GM18520 (cell line): Measurements from ENCODE around the gene ZMIZ2.
"Not testable (repeated sequence)": the region's sequence is repeated elsewhere in the genome, so short reads cannot be mapped to it uniquely, and the experiment has no call there.

Experiments used
- ATAC-seq: cut with Tn5 transposase; IDR thresholded peaks from one replicate; pipeline ENCODE4 v1.9.1; 2021; ENCODE audit not compliant: unreplicated experiment

Gene ZMIZ2

DNA sequence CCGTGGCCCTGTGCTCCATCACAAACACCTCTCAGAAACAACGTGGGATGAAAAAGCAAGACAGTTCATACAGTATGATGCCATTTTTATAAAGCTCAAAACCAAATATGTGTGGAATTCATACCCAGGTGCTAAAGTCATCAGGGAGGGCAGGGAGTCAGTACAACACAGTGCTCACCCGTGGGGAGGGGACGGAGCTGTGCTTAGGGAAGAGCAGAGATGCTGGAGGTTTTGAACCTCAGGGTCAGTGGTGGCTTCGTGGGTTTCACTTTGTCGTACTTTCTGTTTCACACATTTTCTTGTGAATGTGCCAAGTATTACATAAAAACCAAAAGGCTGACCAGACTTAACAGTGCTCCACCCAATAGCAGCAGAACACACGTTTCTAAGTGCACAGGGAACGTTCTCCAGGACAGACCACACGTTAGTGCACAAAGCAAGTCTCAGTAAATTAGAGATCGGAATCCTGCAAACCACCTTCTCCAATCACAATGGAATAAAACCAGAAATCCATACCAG lies 21.2 kb downstream of the ZMIZ2 start:
- ATAC-seq, result peak; percentile 56

DNA sequence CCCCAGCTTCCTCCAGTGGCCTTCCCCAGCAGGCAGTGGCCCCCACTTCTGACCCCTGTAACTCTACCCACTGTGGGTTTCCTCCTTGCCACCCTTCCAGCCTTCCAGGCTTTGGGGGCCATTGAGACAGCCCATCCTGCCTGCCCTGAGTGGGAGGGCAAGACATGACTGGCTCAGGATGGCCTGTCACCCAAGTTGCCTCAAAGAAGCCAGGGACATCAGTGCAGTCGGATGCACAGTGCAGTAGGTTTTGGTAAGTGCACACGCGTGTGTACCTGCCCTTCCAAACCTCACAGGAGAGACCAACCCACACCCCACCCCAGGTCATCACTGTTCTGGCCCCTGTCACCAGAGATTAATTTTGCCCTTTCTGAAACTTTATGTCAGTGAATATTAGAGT lies 22.7 kb downstream of the ZMIZ2 start:
- no peak for ATAC-seq

DNA sequence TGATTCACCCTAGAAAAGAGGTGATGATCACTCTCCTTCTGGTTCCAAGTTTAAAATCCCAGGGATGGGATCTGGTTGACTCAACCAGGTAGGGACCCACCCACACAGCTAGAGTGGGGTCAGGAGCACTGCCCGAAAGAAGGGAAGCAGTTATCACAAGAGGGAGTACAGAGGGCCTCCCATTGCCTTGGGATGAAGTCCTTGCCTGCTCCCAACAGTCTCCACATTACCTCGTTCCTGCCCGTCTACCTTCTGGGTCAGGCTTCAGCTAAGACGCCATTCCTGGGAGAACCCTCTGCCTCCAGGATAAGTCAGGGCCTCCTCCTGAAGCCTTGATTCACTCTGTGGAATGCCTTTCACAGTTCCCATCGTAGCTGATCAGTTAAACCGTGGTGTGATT lies 23.8 kb downstream of the ZMIZ2 start:
- no peak for ATAC-seq

DNA sequence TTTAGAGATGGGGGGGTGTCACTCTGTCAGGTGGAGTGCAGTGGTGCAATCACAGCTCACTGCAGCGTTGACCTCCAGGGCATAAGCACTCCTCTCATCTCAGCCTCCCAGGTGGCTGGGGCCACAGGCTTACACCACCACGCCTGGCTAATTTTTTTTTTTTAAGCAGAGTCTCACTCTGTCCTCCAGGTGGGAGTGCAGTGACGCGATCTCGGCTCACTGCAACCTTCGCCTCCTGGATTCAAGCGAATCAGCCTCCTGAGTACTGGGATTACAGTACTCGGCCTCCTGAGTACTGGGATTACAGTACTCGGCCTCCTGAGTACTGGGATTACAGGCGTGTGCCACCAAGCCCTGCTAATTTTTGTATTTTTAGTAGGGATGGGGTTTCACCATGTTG lies 24.2 kb downstream of the ZMIZ2 start:
- ATAC-seq, result no peak

DNA sequence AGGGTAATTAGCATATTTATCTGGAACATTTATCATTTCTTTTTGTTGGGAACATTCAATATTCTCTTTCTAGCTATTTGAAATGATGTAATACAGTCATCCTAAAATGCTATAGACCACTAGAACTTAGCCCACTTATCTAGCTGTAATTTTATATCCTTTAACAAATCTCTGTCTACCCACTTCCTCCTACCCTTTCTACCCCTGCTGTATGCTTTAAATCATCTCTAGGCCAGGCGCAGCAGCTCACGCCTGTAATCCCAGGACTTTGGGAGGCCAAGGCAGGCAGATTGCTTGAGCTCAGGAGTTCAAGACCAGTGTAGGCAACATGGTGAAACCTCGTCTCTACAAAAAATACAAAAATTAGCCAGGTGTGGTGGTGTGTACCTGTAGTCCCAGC lies 25.8 kb downstream of the ZMIZ2 start:
- ATAC-seq, result not testable (repeated sequence)

DNA sequence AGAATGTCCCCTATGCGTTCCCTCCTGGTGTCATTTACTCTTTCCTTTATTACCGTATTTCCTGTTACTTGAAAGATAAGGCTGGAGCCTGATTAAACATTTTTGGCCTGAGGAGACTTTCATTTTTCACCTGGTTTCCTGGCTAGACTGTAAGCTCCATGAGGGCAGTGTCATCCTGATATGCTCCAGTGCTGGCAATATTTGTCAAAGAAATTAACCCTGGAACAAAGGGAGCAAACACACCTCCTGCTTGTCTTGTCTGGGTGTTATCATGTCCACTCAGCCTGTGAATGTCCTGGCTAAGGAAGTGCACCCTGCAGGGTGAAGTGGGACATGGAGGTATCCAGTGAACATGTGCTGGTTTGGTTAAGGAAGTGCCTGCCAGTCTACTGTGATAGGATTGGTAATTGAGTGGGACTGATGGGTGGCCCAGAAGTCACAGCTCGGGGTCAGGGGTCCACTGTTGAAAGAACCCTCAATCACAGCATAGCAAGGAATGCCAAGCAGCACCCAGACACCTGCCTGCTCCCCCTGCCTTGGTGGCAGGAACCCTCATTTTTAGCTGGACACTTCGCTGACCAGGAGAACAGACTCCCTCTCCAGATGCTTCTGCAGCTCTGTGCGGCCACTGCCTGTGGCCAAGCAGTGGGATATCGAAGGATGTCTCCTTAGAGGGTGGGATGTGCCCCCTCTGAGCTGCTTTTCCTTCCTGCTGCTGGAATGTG lies 26.9 kb downstream of the ZMIZ2 start:
- no peak for ATAC-seq

DNA sequence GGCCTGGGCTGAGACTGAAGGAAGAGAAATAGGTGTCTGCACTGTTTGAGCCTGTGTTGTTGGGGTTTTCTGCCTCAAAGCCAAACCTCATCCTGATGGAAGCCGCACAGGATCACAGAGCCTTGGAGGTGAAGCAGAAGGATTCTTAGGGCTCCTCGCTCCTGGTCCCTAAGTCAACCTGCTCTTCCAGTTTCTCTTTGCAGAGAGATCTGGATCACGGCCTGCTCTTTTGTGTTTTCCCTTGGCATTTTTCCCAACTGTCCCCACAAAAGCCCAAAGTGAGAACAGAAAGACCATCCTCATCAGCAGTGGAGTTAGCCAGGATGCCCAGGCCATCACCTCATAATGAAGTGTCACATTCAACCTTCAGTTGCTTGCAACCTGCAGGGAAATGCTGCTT lies 27.6 kb downstream of the ZMIZ2 start:
- ATAC-seq, result no peak

DNA sequence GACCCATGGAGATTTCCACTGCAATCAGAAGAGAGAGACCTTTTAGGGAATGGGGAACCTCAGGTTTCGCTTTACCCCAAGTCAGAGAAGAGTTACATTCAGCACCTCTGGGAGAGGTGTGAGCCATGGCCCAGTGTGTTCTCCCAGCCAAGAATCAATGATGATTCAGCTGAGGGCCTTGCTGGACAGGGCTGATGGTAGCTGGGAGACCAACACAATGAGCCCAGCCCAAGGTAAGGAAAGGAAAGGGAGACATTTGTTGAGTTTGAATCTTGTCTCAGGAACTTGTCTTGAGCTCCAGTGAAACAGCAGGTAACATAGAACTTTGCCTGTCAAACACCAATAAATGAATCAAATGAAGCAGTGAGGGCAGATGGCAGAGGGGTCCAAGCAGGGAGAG lies 33.8 kb downstream of the ZMIZ2 start:
- no peak for ATAC-seq

DNA sequence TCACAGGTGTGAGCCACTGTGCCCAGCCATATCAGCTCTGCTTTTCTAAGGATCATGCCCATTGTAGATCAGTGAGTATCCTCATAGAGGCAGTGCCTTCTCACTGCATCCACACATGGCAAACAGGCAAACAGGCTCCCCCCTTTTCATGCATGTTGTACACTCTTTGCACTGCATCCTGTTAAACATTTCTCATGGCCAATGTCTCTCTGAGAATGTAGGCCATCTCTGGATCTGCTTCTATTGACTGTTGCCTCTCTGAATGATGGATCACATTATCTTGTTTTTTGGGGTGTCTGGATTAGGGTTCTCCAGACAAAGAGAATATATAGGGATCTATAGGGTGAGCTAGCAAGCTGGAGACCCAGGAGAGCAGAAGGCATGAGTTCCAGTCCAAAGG lies 34.8 kb downstream of the ZMIZ2 start:
- ATAC-seq, result no peak

DNA sequence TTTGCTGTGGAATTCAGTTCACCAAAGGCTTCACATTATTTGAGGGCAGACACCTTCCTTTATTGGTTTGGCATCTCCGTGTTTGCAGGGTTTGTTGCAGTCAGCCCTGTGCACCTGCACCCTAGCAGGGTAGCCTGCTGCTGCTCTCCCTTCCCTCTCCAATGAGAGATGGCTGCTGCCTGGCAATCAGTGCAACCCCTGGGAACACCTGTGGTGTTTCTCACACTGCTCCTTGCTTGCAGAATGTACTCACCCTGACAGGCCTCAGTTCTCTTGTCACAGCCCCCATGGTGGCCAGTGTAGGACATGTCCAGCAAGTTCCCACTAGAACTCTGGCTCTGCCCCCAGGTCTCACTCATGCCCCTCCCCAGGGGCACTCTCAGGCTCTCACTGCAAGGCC lies 35.7 kb downstream of the ZMIZ2 start:
- ATAC-seq, result no peak

DNA sequence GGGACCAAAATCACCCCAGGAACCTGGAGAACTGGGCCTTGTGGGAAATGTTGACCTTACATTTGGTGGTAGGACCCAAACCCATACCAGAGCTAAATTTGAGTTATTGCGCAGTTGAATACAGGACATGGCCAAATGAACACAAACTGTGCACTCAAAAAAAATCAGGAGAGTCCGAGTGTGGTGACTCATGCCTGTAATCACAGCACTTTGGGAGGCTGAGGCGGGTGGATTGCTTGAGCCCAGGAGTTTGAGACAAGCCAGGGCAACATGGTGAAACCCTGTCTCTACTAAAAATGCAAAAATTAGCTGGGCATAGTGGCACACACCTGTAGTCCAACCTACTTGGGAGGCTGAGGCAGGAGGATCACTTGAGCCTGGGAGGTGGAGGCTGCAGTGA lies 36.6 kb downstream of the ZMIZ2 start:
- ATAC-seq, result not testable (repeated sequence)

DNA sequence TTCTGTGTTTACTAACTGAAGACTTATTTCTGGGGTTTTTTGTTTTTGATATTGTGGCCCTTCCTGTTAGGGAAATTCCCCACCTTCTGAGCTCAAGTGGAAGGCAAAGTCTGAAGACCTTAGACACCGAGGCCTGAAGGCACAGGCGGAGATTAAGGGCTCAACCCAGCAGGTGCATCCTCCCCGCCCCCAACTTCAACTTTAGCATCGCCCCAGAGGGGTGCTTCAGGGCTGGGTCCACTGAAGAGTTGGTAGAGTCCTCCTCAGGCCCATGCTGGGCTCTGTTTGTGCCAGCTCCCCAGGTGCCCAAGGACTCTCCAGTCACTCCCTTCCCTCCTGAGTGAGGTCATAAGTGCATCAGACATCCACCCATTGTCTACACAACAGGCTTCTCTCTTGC lies 38.4 kb downstream of the ZMIZ2 start:
- no peak for ATAC-seq

DNA sequence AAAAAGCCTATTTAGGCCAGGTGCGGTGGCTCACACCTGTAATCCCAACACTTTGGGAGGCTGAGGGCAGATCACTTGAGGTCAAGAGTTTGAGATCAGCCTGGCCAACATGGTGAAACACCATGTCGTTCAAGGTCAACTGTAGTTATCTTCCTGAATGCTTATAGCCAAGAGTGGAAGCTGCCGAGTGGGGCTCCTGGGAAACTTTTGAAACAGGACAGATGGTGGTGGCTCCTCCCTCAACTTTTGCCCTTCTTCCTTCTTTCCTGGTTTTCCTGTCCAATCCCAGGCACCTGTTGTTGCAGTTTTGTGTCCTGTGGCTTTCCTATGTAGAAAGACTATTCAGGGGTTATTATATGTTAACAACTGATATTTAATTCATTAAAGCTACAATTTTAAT lies 39.1 kb downstream of the ZMIZ2 start:
- ATAC-seq, result no peak

DNA sequence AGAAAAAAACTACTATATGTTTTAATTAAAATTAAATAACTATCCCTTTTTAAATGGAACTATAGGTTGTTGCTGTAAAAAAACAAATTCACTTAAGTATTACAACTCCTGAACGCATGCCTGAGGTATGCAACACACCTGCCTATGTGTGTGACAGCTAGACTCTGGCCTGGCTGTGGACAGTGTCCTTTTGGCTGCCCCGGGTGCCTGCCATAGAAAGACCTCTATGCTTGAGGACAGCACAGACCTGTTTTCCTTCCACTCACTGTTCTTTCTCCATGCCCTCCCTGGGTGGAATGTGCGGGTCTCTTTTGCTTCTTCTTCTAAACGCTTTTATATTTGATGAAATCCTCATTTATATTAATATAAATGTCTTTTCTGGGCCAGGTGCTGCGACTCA lies 41.3 kb downstream of the ZMIZ2 start:
- ATAC-seq, result no peak

DNA sequence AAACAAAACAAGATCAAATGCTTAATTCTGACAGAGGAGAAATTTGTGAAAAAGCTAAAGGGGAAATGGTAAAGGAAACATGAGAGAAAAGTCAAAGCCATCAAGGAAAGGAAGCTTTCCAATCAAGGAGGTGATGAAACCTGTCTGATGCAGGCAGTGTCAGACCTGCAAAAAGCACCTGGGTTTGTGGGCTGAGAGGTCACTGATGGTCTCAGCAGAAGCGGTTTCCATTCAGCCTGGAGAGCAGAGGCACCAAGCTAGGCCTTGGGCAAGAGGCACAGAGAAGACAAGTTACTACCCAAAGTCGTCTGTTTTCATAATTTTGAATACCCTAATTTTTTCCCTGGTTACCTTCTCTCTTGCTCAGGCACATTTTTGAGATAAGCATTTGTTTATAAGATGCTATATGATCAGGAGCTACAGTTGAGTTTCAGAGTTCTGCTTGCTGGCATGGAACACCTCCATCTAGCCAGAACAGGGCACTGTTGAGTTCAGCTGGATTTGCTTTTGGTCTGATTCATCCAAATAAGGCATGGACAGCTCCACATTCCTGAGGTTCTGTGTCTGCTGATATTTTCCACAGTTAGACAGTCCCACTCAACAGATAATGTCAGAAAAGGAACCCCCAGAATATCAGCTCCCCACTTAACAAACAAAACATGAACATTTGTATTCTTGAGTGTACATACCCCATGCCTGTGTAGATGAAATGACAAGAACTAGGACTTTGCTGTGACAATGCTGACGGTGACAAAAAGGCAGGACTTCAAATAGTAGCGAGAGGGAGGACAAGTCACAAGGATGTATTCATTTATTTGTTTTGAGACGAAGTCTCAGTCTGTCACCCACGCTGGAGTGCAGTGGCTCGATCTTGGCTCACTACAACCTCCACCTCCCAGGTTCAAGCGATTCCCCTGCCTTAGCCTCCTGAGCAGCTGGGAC lies 42.9 kb downstream of the ZMIZ2 start:
- no peak for ATAC-seq

DNA sequence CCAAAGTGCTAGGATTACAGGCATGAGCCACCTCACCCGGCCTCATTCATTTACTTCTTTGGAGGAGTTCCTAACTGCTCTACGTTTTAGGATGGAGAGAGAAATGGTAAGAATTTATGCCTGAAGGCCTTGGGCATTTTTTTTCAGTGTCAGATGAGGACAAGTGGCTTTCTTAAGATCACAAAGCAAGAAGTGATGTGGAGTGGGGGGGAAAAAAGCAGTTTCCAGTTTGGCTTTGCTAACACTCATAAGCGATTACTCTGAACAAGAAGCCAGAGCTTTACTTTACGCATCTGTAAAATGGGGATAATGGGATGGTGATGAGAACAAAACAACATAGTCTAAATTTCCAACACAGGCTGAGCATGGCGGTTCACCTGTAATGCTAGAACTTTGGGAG lies 45.3 kb downstream of the ZMIZ2 start:
- no peak for ATAC-seq

DNA sequence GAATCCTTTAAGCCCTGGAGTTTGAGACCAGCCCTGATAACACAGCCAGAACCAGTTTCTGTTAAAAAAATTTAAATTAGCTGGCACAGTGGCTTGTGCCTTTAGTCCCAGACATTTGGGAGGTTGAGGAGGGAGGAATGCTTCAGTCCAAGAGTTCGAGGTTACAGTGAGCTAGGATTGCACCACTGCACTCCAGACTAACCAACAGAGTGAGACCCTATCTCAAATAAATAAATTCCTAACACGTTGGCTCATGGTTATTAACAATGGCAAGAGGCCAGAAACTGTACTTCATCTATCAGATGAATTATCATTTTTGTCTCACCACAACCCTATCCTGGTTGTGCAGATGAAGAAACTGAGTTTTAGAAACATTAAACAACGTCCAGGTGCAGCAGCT lies 45.7 kb downstream of the ZMIZ2 start:
- ATAC-seq, result no peak

DNA sequence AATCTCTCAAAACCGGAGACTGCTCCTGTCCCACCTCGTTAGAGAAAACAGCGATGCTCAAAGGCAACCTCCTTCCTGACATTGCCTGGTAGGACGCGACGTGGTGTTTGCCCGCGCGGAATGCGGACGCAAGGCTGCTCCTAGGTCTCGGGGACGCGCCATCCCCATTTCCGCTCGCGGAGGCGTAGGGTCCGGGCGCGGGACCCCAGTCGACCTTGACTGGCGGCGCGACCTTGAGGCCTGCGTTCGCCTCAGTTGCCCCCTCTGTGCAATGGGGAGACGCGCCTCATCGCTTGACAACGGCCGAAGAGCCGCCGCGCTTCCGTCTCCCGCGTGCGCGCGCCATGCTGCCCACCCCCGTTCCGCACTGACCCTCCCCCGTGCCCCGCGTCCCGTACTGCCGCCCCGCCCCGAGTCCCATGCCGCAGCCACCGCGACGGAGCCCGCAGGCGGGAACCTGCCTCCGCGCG lies 47.4 kb downstream of the ZMIZ2 start:
- no peak for ATAC-seq

DNA sequence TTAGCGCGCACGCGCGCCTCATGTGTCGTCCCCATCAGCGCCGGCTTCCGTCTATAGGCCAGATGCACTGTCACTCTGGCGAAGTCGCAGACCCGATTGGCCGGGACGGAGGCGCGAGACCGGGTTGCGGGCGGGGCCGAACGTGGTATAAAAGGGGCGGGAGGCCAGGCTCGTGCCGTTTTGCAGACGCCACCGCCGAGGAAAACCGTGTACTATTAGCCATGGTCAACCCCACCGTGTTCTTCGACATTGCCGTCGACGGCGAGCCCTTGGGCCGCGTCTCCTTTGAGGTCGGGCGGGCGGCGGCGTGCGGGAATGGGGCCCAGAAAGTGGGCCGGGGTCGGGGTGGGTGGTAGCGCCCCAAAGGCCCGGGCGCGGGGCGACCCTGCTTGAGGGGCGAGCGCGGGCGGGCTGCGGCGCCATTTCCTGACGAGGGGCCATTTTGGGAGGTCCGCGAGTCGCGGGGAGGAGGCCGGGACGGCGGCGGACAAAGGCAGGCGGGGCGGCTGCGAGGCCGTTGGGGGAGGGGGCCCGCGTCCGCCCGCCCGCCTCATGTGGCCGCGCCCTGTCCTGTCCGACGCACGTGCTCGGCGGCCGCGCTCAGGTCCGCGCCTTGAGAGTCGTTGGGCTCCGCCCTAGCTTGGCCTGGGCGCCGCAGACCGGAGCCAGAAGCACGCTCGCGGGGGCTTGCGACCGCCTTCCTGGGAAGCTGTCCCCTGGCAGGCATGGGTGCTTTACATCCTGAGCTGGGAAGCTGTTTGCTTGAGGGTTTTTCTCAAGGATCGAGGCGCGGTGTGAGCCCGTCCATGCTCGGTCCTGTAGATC lies 48.1 kb downstream of the ZMIZ2 start, which contains the start of gene PPIA:
PPIA (plus strand) TSS at position 178 of the 825 bp plus-strand sequence; CDS start at position 222, 44 bp downstream.
- peak; percentile 82 for ATAC-seq

DNA sequence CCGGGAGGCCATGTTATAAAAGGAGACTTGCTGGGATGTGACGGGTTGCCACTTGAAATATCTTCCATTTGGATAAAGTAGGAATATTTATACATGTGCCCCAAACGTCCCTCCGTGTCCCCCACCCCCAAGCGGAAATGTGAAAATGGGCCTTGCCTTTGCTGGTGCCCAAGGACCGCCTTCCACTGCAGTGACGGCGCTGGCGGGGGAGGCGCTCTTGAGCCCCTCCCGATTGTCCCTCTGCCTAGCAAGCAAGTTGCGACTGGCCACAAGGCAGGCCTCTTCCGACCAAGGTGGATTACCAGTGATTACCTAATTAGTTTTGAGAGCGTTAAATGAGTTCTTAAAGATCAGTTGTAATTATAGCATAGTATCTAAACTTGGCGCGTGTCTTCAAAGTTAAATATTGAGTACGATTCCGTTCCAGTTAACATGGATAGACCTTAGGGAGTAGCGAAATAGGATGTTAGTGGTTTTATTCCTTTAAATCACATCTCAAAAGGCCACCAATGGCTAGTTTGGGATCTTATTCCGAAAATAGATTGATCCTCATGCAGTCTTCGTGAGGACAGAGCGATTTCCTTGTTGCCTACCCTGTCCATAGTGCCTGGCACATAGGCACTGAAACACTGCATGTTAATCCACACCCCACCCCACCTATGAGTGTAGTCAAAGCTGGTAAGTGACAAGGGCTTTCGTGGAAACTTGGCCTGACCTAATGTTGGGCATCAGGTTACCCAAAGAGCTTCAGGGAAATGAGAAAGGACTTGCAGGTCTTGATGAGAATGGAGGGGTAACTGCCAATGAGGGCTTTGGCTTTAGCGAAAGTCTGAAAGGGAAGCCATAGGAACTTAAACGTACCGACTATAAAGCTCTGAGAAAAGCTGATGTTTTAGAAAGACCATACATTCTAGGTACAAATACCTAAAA lies 48.9 kb downstream of the ZMIZ2 start:
- ATAC-seq, result peak; percentile 48
